GM23248 (cell line): Measurements from ENCODE around the gene ZFYVE21.

Experiments
- EZH2 ChIP-seq: fragments of 200-600 bp; sonication (generic); IDR thresholded peaks from 2 replicates; pipeline ENCODE4 v1.6.1; 2018; ENCODE audit warnings: antibody characterized with exemption, mild to moderate bottlenecking; ENCODE audit not compliant: insufficient read depth, poor library complexity, severe bottlenecking
- EZH2phosphoT487 ChIP-seq: fragments of 200-600 bp; sonication (generic); IDR thresholded peaks from 2 replicates; pipeline ENCODE4 v1.6.1; 2018; ENCODE audit warnings: antibody characterized with exemption, moderate library complexity, mild to moderate bottlenecking, low read depth; ENCODE audit not compliant: insufficient read depth

- TF ChIP-seq EZH2 (no peak), EZH2phosphoT487 (no peak)
Observed at GRCh38 chr14:103696466-103697071, 19.0 kb upstream of the ZFYVE21 start.
